NCI-H748 (cell line): ENCODE measurements around the gene EIF3K.

Experiments used
- DNase-seq: peaks from one replicate; lab custom pipeline; 2025; ENCODE audit not compliant: unreplicated experiment; lab: John Stamatoyannopoulos, UW

Gene EIF3K

GRCh38 chr19:38665950-38666662, 47.1 kb downstream of the EIF3K start:
- no peak for DNase-seq

DNA sequence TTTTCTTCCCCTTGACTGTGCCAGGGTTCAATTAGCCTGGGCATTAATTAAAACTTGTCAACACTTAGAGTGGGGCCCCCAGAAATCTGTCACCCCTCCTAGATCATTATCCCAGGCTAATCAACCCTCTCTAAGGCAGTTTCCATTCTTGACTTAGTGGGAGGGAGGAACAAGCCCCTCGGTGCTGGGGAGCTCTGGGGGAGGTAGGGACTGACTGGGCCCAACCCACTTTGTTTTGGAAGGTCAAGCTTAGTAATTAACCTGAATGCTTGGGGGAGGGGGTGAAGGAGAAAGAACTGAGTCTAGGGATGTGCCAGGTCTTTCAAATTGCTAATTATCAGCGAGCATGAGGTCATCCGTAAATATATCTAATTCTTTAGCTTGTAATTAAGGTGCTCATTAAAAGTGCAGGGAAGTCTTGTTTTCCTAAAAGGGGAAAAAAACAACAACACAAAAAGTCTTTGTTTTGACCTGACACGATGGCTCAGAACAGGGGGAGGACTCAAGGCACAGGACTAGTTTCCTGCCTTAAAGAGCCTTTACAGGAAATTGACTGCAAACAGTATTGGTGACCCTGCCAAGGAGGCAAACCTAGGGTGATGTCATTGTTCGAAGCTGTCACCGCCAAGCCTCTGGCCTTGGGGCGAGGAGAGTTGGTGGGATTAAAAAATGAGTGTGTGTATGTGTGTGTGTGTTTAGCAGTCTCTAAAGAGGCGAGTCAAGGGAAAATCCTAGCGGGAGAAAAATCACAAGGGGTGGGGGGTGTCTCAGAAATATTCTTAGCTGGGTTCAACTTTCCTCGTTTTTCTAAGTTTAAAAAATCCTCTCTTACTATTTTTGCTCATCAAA, 47.9 kb downstream of the EIF3K start:
- DNase-seq: peak; percentile 39

GRCh38 chr19:38667661-38668171, 48.7 kb downstream of the EIF3K start:
- DNase-seq: no peak

DNA sequence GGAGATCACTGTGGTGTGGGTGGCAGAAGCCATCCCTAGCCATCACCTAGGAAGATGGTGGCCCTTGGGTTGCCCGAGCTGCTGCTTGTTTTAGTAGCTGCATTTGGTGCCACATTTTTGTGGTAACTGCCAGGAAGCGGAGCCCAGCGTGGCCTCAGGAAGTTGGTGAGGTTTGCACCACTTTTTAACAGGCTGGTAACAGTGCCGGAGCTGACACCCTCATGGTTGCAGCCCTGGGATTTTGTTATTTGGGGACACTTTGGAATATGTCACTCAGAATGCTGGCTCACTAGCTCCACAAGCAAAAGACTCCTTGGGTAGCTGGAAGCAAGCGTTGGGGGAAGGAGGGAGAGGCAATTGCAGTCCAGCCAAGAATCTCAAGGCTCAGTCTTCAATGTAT, 50.6 kb downstream of the EIF3K start:
- no peak for DNase-seq

DNA sequence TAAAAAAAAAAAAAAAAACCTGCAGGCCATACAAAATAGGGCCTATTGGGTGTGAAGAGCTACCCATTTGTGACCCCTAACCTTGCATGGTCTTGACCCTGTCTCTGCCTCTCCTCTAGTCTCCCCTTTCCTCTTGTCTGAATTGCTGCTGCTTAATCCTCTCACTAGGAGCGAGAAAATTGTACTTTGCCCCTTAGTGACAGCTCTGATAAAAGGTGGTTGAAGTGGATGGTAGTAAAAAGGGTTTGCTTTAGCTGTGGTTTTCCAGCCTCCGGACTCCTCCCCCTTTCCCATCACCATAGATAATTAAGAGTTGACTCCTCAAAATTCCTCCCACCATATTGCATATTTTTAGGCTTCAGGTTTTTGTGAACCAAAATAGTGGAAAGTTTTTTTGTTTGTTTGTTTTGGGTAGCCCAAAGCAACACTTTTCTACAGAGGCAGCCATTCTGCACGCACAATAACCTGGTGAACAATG, 52.0 kb downstream of the EIF3K start:
- DNase-seq: no peak

GRCh38 chr19:38671654-38672053, 52.7 kb downstream of the EIF3K start:
- DNase-seq: no peak

- no peak for DNase-seq
Observed at GRCh38 chr19:38673030-38673429, 54.0 kb downstream of the EIF3K start.

GRCh38 chr19:38674388-38675171, 55.6 kb downstream of the EIF3K start:
- DNase-seq: no peak

GRCh38 chr19:38675611-38676010, 56.6 kb downstream of the EIF3K start:
- DNase-seq: no peak

DNA sequence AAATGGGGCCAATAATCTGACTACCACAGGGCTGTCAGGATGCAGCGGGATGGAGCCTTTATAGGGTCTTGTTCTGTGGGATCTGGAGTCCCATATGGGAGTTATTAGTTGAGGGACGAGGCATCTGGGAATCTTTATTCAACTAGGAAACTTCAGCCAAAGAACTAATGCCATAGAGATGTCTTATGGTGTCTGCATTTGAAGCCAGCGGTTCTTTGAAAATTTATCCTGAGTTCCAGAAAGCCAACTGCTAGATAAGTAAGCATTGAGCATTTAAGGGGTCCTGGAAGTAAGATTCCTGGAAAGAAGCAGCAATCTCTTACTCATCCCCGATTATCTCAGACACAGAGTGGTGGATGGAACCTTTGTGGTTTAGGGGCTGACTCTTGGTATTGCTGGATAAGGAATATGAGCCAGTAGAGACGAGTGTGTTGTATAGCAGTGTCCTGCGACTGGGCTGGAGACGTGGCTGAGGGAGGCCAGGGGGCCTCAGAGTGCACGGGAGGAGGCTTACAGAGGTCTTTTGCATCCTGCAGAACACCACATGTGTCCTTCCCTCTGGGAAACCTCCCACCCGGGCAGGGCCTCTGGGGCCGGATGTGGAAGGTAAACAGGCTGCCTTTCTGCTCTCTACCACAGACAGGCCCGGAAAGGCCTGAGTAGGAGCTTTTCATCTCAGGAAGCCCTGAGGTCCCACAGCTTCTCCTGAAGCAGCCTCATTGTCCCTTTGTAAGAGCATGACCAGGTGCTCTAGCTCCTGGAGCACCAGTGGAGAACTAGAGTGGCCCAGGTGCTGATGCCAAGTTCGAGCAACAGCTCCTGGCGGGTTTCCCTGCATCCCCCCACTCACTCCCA, 57.3 kb downstream of the EIF3K start:
- DNase-seq: no peak

GRCh38 chr19:38676878-38677646, 58.1 kb downstream of the EIF3K start:
- no peak for DNase-seq

GRCh38 chr19:38678217-38678890, 59.4 kb downstream of the EIF3K start:
- no peak for DNase-seq

- DNase-seq: no peak
Observed at GRCh38 chr19:38678891-38679494, 60.0 kb downstream of the EIF3K start.

GRCh38 chr19:38679839-38680238, 60.9 kb downstream of the EIF3K start:
- no peak for DNase-seq

GRCh38 chr19:38682195-38682867, 63.3 kb downstream of the EIF3K start:
- DNase-seq: no peak

DNA sequence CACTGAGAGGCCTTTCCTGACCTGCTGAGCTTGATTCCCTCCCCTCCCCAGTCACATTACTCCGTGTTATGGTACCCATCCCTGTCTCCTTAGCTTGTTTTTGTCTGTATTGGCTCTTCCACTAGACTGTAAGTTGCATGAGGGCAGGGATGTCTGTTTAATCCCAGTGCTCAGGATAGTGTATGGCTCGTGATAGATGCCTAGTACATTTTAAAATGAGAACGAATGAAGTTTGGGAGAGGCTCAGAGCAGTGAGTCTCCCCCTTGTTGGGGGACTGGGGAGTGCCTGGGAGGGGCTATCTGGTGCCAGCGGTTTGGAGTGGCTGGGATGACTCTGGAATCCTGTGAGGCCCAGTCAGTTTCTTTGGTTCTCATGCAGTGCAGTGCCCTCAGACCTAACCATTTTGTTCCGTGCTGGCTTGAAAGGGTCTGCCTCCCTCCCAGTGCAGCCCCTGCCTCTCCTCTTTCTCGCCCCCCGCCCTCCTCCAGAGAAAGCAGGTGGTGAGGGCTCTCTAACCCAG, 63.9 kb downstream of the EIF3K start:
- DNase-seq: no peak

- peak; percentile 25 for DNase-seq
Observed at GRCh38 chr19:38683393-38684077, 64.5 kb downstream of the EIF3K start.
